HG03196 (cell line): ENCODE results near the gene UVRAG.

Experiments
- ATAC-seq: cut with Tn5 transposase; IDR thresholded peaks from one replicate; pipeline ENCODE4 v1.9.1; 2021; ENCODE audit not compliant: unreplicated experiment

Gene UVRAG

GRCh38 chr11:76179147-76179546, 364.1 kb downstream of the UVRAG start:
- no peak for ATAC-seq

GRCh38 chr11:76181371-76181770, 366.4 kb downstream of the UVRAG start:
- no peak for ATAC-seq

GRCh38 chr11:76184551-76184993, 369.6 kb downstream of the UVRAG start:
- no peak for ATAC-seq

- ATAC-seq = no peak
Measured at GRCh38 chr11:76185511-76185910, 370.5 kb downstream of the UVRAG start.

GRCh38 chr11:76185931-76186401, 371.0 kb downstream of the UVRAG start:
- no peak for ATAC-seq

- no peak for ATAC-seq
Measured at GRCh38 chr11:76186776-76187279, 371.8 kb downstream of the UVRAG start.

- no peak for ATAC-seq
Measured at GRCh38 chr11:76188873-76189272, 373.9 kb downstream of the UVRAG start.

GRCh38 chr11:76189682-76190081, 374.7 kb downstream of the UVRAG start:
- no peak for ATAC-seq

GRCh38 chr11:76190376-76190775, 375.4 kb downstream of the UVRAG start:
- no peak for ATAC-seq
